K562 (cell line): ENCODE results near the gene SIGLEC9. TPM values are rescaled to one million over a fixed set of nuclear protein-coding genes. Genes with fewer than 3 reads are reported as not detected.

Experiments
- ATAC-seq: fragments of 200-7000 bp; cut with Tn5 transposase; 3 replicates; pipeline ENCODE4 v1.9.1; 2020; ENCODE audit warnings: moderate library complexity
- BruUV-seq: library from RNA; stranded (reverse); fragments of 400-500 nt; replicated peaks from 2 replicates; lab custom pipeline; 2021; lab: Mats Ljungman, UMichigan
- CTCF ChIA-PET: fragments of 300-600 bp; formaldehyde crosslinking; extraction: SDS; loops from one replicate; lab custom pipeline; 2021; ENCODE audit warnings: low intra/inter-chr PET ratio; lab: Yijun Ruan, JAX
- POLR2A ChIA-PET: fragments of 300-600, 350-650 bp; sonication (Branson Sonifier 250); formaldehyde crosslinking; extraction: SDS; loops from one replicate; lab custom pipeline; 2021; ENCODE audit warnings: antibody characterized with exemption, inconsistent platforms; lab: Yijun Ruan, JAX
- DNase-seq, 4 experiments: peaks; one replicate each; pipeline versions ENCODE4 v3.0.0 to v3.0.0-alpha.2; 2011 to 2018; ENCODE audit warnings: low spot score in 3 of 4, mixed read lengths in 3 of 4; ENCODE audit errors: extremely low read depth in 1 of 4
- FAIRE-seq: peaks from 2 replicates; lab custom pipeline; 2011; peaks lifted over from hg19 to GRCh38; lab: Jason Lieb, UNC
- H2AFZ ChIP-seq: 2 replicates; pipeline ENCODE4 v1.6.0; 2011; ENCODE audit warnings: low read depth, low read length, control low read depth, inconsistent platforms
- H3K27ac ChIP-seq: fragments of 200-600 bp; 3 replicates; pipeline ENCODE4 v1.8.0; 2011; ENCODE audit warnings: low read depth, mild to moderate bottlenecking, control low read depth, inconsistent platforms, low read length, moderate library complexity, mixed read lengths; ENCODE audit errors: extremely low read depth
- H3K27me3 ChIP-seq, 2 experiments: fragments of 300-600 bp in 1 of 2; 2 replicates in 1 of 2; 3 replicates in 1 of 2; pipeline versions ENCODE4 v1.6.0 to v1.8.0; 2011; ENCODE audit warnings: inconsistent platforms in 2 of 2, low read length in 2 of 2, mild to moderate bottlenecking in 1 of 2, mixed read lengths in 1 of 2, moderate library complexity in 1 of 2; ENCODE audit not compliant: control insufficient read depth in 2 of 2, insufficient read depth in 2 of 2
- H3K36me3 ChIP-seq: fragments of 300-600 bp; 3 replicates; pipeline ENCODE4 v1.8.0; 2011; ENCODE audit warnings: mild to moderate bottlenecking, low read length, inconsistent platforms; ENCODE audit not compliant: control insufficient read depth, insufficient read depth
- H3K4me1 ChIP-seq, 2 experiments: fragments of 200-600 bp in 1 of 2; replicated peaks in 1 of 2; 2 replicates in 1 of 2; 3 replicates in 1 of 2; pipeline versions ENCODE4 v1.5.1 to v1.8.0; 2011; ENCODE audit warnings: inconsistent platforms in 2 of 2, low read length in 2 of 2, mild to moderate bottlenecking in 1 of 2, mixed read lengths in 1 of 2, moderate library complexity in 1 of 2; ENCODE audit not compliant: control insufficient read depth in 2 of 2, insufficient read depth in 2 of 2
- H3K4me2 ChIP-seq: 2 replicates; pipeline ENCODE4 v1.6.1; 2011; ENCODE audit warnings: low read length, control low read depth, inconsistent platforms, mixed read lengths; ENCODE audit not compliant: insufficient read depth
- H3K4me3 ChIP-seq: fragments of 200-600 bp; sonication (generic), shearing (Covaris generic); 2 replicates; pipeline ENCODE4 v1.5.1; 2016; ENCODE audit warnings: control low read depth, inconsistent platforms
- H3K79me2 ChIP-seq: fragments of 200-600 bp; 3 replicates; pipeline ENCODE4 v1.8.0; 2011; ENCODE audit warnings: low read length, inconsistent platforms; ENCODE audit not compliant: control insufficient read depth, insufficient read depth
- H3K9ac ChIP-seq, 2 experiments: 2 replicates each; pipeline versions ENCODE4 v1.6.0 to v1.6.1; 2011; ENCODE audit warnings: low read depth in 2 of 2, low read length in 2 of 2, control low read depth in 1 of 2, inconsistent platforms in 1 of 2, mild to moderate bottlenecking in 1 of 2, mixed read lengths in 1 of 2; ENCODE audit not compliant: insufficient read depth in 1 of 2
- H3K9me1 ChIP-seq: one replicate; pipeline ENCODE4 v1.6.0; 2011; ENCODE audit warnings: inconsistent platforms, mild to moderate bottlenecking, low read length, moderate library complexity; ENCODE audit not compliant: control insufficient read depth, insufficient read depth
- H3K9me3 ChIP-seq: replicated peaks from 2 replicates; pipeline ENCODE4 v1.5.1; 2011; ENCODE audit warnings: low read depth, low read length, inconsistent platforms; ENCODE audit not compliant: control insufficient read depth, insufficient read depth
- H4K20me1 ChIP-seq: replicated peaks from 2 replicates; pipeline ENCODE4 v1.6.1; 2011; ENCODE audit warnings: low read length, inconsistent platforms, mixed read lengths; ENCODE audit not compliant: control insufficient read depth, insufficient read depth
- NR2F6 ChIP-seq: fragments of 450-650 bp; formaldehyde crosslinking; IDR thresholded peaks from 2 replicates; pipeline ENCODE4 v1.4.0; 2020; ENCODE audit warnings: mild to moderate bottlenecking
- PHB2 ChIP-seq: fragments of 450-650 bp; IDR thresholded peaks from 2 replicates; pipeline ENCODE4 v1.6.1; 2017; ENCODE audit warnings: low read depth
- RBFOX2 ChIP-seq: fragments of 200-400 bp; formaldehyde crosslinking; IDR thresholded peaks from 2 replicates; pipeline ENCODE4 v1.6.1; 2017; ENCODE audit warnings: low read depth, mild to moderate bottlenecking, low read length, moderate library complexity
- WGBS: fragments of 100-300 bp; shearing (Covaris generic); methylation state at CpG from one replicate; pipeline ENCODE4 v1.1.6; 2016; ENCODE audit warnings: low coverage, mixed read lengths; ENCODE audit not compliant: insufficient coverage; ENCODE audit errors: missing lambda C conversion rate; 5-methylcytosine and 5-hydroxymethylcytosine counted together
- in situ Hi-C: fragments of 300-500 bp; cut with MboI; formaldehyde crosslinking; loops from 4 replicates; pipeline ENCODE4 v1.15.0; 2018; ENCODE audit warnings: inconsistent platforms, mixed read lengths
- intact Hi-C: fragments of 100-400 bp; cut with micrococcal nuclease; formaldehyde crosslinking; loops from 2 replicates; pipeline ENCODE4 v1.14.2; 2022
- polyA plus RNA-seq, 8 experiments: library from polyadenylated mRNA; depleted of rRNA in 4 of 8; stranded (reverse) in 5 of 8; unstranded in 3 of 8; fragments of >200 nt; fragmentation: Nextera tagmentation in 2 of 8; fragmentation: Illumina TruSeq in 1 of 8; extraction: Ambion mirVana in 2 of 8; extraction: Trizol in 1 of 8; gene quantifications; 2 replicates each; pipeline versions ENCODE4 v1.2.1 to v1.2.3, GENCODE V29; 2011 to 2014; ENCODE audit warnings: inconsistent platforms in 1 of 8, missing spikeins in 1 of 8
- total RNA-seq, 7 experiments: library from RNA; depleted of rRNA in 6 of 7; stranded (reverse); fragments of >200 nt in 6 of 7; fragmentation: Illumina TruSeq in 2 of 7; extraction: Trizol in 2 of 7; gene quantifications; 2 replicates each; pipeline versions ENCODE4 v1.2.1 to v1.2.3, GENCODE V29; 2011 to 2021; ENCODE audit warnings: low replicate concordance in 1 of 7
- TF ChIP-seq, protein P1 (sequence below): sonication (generic); formaldehyde crosslinking; IDR thresholded peaks from 2 replicates; pipeline ENCODE4 v1.8.0; 2022; ENCODE audit warnings: mild to moderate bottlenecking, missing genetic modification reagents

SIGLEC9 gene
- total and polyA plus RNA-seq, 9 of the 15 experiments (the other 6 are each of a cell fraction or from before 2014, with no cell fraction given), result 0.09 to 0.34 (median 0.22) TPM; not detected in 4

GRCh38 chr19:51097796-51098195 is 26.9 kb upstream of the SIGLEC9 start:
- Histone ChIP-seq H3K9ac (no peak overlapping the region), H3K79me2 (0 out of 3 replicates have a peak, but pooled peaks cover 4% of the 10 kb centered on the region), H3K4me1 (no peaks in the 10 kb centered on the region; a peak in 1 of 5 replicates), H3K9me3 (no peaks in the 10 kb centered on the region)
- in situ Hi-C loops, result loop anchor here (10.0 kb wide), 1 partner anchor 393 kb away; no protein-coding TSS in a partner anchor
- intact Hi-C loops, result loop anchor here (2.0 kb wide), 2 partner anchors 35 to 77 kb away; no protein-coding TSS in a partner anchor
- no peak for TF ChIP-seq PHB2
- no peak for TF ChIP-seq NR2F6 (CRISPR knock-in tag)
- TF ChIP-seq, protein P1, sequence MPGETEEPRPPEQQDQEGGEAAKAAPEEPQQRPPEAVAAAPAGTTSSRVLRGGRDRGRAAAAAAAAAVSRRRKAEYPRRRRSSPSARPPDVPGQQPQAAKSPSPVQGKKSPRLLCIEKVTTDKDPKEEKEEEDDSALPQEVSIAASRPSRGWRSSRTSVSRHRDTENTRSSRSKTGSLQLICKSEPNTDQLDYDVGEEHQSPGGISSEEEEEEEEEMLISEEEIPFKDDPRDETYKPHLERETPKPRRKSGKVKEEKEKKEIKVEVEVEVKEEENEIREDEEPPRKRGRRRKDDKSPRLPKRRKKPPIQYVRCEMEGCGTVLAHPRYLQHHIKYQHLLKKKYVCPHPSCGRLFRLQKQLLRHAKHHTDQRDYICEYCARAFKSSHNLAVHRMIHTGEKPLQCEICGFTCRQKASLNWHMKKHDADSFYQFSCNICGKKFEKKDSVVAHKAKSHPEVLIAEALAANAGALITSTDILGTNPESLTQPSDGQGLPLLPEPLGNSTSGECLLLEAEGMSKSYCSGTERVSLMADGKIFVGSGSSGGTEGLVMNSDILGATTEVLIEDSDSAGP, result no peak
- 0 out of 2 replicates have a peak, but pooled peaks have one; percentile 13 for TF ChIP-seq RBFOX2
- TF ChIP-seq, all 486 proteins: peak for 1
- no peak overlapping the region for H3K4me3 ChIP-seq
- ATAC-seq (no peak), DNase-seq (no peak), FAIRE-seq (no peak)
- 78% methylated on average over 19 of the region's 20 CpGs for WGBS
- no peak overlapping the region for H3K4me2 ChIP-seq
- H3K27me3 ChIP-seq, result no peaks in the 10 kb centered on the region; a peak in 2 of 5 replicates
- ChIA-PET POLR2A (no interaction called here), CTCF (interaction anchor here (0.7 to 4.9 kb wide), 5 partner anchors 71 to 394 kb away, joined by 3 to 35 read pairs (median 4); partner anchors contain the start of gene KLK10)
- H3K36me3 ChIP-seq, result peaks cover 22% of the 10 kb centered on the region; the same call in 2 of the 3 replicates
- H3K9me1 ChIP-seq, result peaks cover 5% of the 10 kb centered on the region
- no peak overlapping the region for H2AFZ ChIP-seq
- H4K20me1 ChIP-seq, result peaks cover 8% of the 10 kb centered on the region
- BruUV-seq, result no TSS peak
- H3K27ac ChIP-seq, result no peak overlapping the region
